ENCODE measurements around the gene HPS1. TPM values are rescaled to one million over a fixed set of nuclear protein-coding genes. Genes with fewer than 3 reads are reported as not detected.

Gene HPS1
- total and polyA plus RNA-seq, 10 of the 15 experiments (the other 5 are each of a cell fraction or from before 2014, with no cell fraction given): 27.1 to 138 (median 54.8) TPM

DNA sequence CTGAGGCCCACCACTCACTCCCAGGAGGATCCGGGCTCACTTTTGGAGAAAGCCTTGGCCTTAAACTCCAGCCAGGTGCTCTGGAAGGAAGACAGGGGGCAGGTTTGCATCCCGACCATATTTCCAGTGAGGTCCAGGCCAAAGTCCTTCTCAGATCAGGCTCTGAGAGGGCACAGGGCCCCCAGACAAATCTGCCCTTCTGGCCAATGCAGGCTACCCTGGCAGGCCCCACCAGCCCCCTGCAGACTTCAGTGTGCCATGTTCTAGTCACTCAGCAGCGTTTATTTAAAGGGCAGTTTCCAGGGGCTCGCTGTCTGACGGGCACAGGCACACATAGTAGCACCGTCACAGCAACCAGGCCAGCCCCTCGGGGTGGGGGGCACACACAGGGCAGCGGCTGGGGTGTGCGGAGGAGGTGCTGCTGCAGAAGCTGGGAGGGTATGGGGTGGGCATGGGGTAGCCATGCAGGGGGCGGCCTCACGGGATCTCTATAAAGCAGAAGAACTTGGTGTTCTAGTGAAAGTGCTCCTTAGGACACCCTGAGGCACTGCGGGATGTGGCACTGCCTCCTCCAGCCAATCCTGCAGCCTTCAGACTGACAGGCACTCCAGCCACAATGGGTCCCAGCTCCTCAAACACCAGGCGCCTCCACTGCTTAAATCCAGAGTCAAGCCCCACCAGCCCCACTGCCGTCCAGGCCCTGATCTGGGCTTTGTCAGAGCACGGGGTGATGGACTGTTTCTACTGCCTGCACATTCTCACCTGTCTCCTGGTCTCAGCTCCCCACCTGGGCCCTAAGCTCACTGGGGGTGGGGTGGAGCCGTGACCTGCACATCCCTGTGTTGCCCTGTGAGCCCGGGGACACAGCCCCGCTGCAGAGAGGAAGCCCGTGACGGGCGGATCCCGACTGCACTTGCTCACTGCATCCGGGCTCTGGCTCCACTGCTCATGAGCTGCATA lies 22.2 kb downstream of the HPS1 start:
- ATAC-seq (no peak), FAIRE-seq (no peak), DNase-seq (ENCODE audit: low read depth, low spot score) (no peak)
- in situ Hi-C loops (cut with MboI): no loop called here
- Histone ChIP-seq H3K79me2 (ENCODE audit: control insufficient read depth, insufficient read depth, low read length) (no peaks in the 10 kb centered on the region), H4K20me1 (ENCODE audit: control insufficient read depth, insufficient read depth) (no peaks in the 10 kb centered on the region), H3K9me3 (replicated peaks; ENCODE audit: control insufficient read depth, insufficient read depth, low read length) (no peaks in the 10 kb centered on the region), H2AFZ (ENCODE audit: control insufficient read depth, low read depth, low read length) (no peak overlapping the region), H3K27ac (ENCODE audit: control insufficient read depth, insufficient read depth) (no peak overlapping the region), H3K4me3 (no peak overlapping the region), H3K27me3 (replicated peaks in 1 of 2; ENCODE audit: control insufficient read depth in 2 of 2, insufficient read depth in 2 of 2, low read length in 1 of 2) (no peaks in the 10 kb centered on the region), H3K9ac (ENCODE audit: control insufficient read depth, insufficient read depth, low read length) (no peak overlapping the region), H3K4me2 (ENCODE audit: control insufficient read depth, insufficient read depth) (no peak overlapping the region), H3K4me1 (ENCODE audit: control insufficient read depth, insufficient read depth, low read length) (peaks cover 5% of the 10 kb centered on the region), H3K36me3 (ENCODE audit: control insufficient read depth in 2 of 2, insufficient read depth in 2 of 2, low read length in 1 of 2) (peaks cover 11 to 16% of the 10 kb centered on the region in 2 experiments; a peak in 3 of 4 replicates)
- intact Hi-C loops (cut with micrococcal nuclease; ENCODE audit: unreplicated experiment): no loop called here
- no TSS peak for BruUV-seq (replicated peaks)
- ChIA-PET CTCF (interaction anchor here (0.6 to 3.0 kb wide), 13 partner anchors 10 to 822 kb away, joined by 3 to 22 read pairs (median 7); partner anchors contain the start of gene HPS1), POLR2A (no interaction called here), RAD21 (ENCODE audit: unreplicated experiment) (interaction anchor here (1.0 to 1.4 kb wide), 3 partner anchors 16 to 510 kb away, joined by 3 to 6 read pairs (median 5); no protein-coding TSS in a partner anchor), SMC1A (ENCODE audit: uncharacterized antibody, unreplicated experiment) (interaction anchor here (1.5 kb wide), 2 partner anchors 17 to 33 kb away, joined by 3 to 5 read pairs; no protein-coding TSS in a partner anchor)
- WGBS (ENCODE audit: insufficient coverage, insufficient replicate concordance, low lambda C conversion rate, missing lambda C conversion rate): 97% methylated on average over 22 of the region's 23 CpGs
- TF ChIP-seq SREBF1 (IDR thresholded peaks at IDR 0.05; ENCODE audit: low read length) (no peak), BHLHE40 (IDR thresholded peaks at IDR 0.05; ENCODE audit: borderline replicate concordance in 1 of 2, low read depth in 2 of 2, low read length in 1 of 2) (no peak), ZNF274 (IDR thresholded peaks at IDR 0.05; ENCODE audit: insufficient read depth, insufficient read length) (no peak), SUPT20H (IDR thresholded peaks at IDR 0.05; ENCODE audit: borderline replicate concordance, control insufficient read depth, low read depth, low read length) (no peak), HDAC6 (IDR thresholded peaks at IDR 0.05; ENCODE audit: unreplicated experiment) (no peak), ZNF384 (IDR thresholded peaks at IDR 0.05; ENCODE audit: borderline replicate concordance, low read depth, low read length) (no peak), MYB (IDR thresholded peaks at IDR 0.05; ENCODE audit: borderline replicate concordance, low read depth, low read length) (no peak), BACH1 (IDR thresholded peaks at IDR 0.05; ENCODE audit: borderline replicate concordance) (no peak), IKZF2 (IDR thresholded peaks at IDR 0.05) (no peak), BCL11A (IDR thresholded peaks at IDR 0.05; ENCODE audit: low read depth, low read length) (no peak), EGR1 (IDR thresholded peaks at IDR 0.05; ENCODE audit: borderline replicate concordance in 1 of 2, low read depth in 2 of 2, low read length in 2 of 2) (no peak), STAT1 (conservative IDR thresholded peaks at IDR 0.05) (no peak), HDAC2 (IDR thresholded peaks at IDR 0.05) (no peak)
- TF ChIP-seq, protein P1, sequence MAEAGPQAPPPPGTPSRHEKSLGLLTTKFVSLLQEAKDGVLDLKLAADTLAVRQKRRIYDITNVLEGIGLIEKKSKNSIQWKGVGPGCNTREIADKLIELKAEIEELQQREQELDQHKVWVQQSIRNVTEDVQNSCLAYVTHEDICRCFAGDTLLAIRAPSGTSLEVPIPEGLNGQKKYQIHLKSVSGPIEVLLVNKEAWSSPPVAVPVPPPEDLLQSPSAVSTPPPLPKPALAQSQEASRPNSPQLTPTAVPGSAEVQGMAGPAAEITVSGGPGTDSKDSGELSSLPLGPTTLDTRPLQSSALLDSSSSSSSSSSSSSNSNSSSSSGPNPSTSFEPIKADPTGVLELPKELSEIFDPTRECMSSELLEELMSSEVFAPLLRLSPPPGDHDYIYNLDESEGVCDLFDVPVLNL (IDR thresholded peaks at IDR 0.05; ENCODE audit: low read depth, low read length): no peak
- TF ChIP-seq, protein P2, sequence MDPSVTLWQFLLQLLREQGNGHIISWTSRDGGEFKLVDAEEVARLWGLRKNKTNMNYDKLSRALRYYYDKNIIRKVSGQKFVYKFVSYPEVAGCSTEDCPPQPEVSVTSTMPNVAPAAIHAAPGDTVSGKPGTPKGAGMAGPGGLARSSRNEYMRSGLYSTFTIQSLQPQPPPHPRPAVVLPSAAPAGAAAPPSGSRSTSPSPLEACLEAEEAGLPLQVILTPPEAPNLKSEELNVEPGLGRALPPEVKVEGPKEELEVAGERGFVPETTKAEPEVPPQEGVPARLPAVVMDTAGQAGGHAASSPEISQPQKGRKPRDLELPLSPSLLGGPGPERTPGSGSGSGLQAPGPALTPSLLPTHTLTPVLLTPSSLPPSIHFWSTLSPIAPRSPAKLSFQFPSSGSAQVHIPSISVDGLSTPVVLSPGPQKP (IDR thresholded peaks at IDR 0.05; ENCODE audit: low read depth, low read length): no peak
- TF ChIP-seq, protein P3, sequence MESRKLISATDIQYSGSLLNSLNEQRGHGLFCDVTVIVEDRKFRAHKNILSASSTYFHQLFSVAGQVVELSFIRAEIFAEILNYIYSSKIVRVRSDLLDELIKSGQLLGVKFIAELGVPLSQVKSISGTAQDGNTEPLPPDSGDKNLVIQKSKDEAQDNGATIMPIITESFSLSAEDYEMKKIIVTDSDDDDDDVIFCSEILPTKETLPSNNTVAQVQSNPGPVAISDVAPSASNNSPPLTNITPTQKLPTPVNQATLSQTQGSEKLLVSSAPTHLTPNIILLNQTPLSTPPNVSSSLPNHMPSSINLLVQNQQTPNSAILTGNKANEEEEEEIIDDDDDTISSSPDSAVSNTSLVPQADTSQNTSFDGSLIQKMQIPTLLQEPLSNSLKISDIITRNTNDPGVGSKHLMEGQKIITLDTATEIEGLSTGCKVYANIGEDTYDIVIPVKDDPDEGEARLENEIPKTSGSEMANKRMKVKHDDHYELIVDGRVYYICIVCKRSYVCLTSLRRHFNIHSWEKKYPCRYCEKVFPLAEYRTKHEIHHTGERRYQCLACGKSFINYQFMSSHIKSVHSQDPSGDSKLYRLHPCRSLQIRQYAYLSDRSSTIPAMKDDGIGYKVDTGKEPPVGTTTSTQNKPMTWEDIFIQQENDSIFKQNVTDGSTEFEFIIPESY (IDR thresholded peaks at IDR 0.05): no peak
- TF ChIP-seq, protein P4, sequence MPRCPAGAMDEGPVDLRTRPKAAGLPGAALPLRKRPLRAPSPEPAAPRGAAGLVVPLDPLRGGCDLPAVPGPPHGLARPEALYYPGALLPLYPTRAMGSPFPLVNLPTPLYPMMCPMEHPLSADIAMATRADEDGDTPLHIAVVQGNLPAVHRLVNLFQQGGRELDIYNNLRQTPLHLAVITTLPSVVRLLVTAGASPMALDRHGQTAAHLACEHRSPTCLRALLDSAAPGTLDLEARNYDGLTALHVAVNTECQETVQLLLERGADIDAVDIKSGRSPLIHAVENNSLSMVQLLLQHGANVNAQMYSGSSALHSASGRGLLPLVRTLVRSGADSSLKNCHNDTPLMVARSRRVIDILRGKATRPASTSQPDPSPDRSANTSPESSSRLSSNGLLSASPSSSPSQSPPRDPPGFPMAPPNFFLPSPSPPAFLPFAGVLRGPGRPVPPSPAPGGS (IDR thresholded peaks at IDR 0.05; ENCODE audit: borderline replicate concordance, insufficient read depth, low read depth, low read length, poor library complexity, severe bottlenecking): no peak
